GF-D8 (cell line): ENCODE results near the gene SAFB.
A peak's percentile ranks its signal among the peaks of the same experiment; 100 is the strongest.
"Not testable (repeated sequence)": the region's sequence is repeated elsewhere in the genome, so short reads cannot be mapped to it uniquely, and the experiment has no call there.

Source experiments
- DNase-seq: peaks from one replicate; lab custom pipeline; 2025; lab: John Stamatoyannopoulos, UW

The SAFB gene

DNA sequence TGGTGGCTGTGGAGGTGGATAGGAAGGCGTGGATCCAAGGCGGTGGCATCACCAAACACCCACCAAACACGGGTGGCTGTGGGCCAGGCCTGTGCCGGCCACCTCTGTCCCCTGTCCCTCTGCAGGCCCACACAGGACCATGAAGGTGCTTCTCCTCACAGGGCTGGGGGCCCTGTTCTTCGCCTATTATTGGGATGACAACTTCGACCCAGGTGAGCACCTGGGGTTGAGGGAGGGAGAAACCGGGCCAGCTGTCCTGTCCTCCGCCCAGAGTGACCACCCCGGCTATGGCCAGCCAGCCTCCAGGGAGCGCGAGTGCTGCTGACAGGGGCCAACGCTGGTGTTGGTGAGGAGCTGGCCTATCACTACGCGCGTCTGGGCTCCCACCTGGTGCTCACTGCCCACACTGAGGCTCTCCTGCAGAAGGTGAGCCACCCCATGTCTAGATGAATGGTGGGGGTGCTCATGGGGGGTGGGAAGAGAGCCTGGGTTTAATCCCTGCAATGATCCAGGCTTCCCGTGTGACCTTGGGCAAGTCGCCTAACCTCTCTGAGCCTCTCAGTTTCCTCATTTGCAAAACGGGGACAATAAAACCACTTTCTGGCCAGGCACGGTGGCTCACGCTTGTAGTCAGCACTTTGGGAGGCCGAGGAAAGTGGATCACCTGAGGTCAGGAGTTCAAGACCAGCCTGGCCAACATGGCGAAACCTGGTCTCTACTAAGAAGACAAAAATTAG, 62.0 kb downstream of the SAFB start:
- DNase-seq: no peak

DNA sequence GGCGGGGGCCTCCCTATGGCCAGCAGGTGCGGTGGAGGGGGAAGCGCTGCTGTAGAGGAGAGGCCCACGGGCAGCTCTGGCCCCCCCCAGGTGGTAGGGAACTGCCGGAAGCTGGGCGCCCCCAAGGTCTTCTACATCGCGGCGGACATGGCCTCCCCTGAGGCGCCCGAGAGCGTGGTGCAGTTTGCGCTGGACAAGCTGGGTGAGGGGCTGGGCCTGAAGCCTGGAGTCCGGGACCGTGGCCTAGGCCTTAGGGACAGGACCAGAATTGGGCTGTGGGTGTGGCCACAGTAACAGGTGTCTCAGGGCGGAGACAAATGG, 63.4 kb downstream of the SAFB start:
- DNase-seq: no peak

DNA sequence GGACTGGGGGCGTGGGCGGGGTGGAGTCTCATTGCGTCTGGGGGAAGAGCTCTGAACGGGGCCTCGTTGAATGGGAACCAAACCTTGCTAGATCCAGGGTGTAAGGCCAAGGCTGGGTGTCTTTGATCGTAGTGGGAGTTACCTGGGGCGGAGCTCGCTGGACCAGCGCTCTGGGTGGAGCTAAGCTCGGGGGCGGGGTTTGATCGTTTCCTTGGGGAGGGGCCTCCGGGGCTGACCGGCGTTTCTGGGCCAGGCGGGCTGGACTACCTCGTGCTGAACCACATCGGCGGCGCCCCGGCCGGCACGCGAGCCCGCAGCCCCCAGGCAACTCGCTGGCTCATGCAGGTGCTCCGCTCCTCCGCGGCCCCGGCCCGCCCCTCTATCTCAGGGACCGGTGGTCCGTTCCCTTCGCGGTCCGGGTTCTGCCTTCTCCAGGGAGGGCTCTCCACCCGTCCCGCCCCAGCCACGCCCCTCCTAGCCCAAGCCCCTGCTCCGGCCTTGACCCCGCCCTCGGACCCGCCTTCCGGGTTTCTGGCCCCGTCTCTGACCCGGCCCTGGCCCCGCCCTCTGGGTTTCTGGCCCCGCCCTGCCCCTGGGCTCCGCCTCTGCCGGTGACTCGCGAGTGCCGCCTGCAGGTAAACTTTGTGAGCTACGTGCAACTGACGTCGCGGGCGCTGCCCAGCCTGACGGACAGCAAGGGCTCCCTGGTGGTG, 63.9 kb downstream of the SAFB start:
- DNase-seq: peak; percentile 70

DNA sequence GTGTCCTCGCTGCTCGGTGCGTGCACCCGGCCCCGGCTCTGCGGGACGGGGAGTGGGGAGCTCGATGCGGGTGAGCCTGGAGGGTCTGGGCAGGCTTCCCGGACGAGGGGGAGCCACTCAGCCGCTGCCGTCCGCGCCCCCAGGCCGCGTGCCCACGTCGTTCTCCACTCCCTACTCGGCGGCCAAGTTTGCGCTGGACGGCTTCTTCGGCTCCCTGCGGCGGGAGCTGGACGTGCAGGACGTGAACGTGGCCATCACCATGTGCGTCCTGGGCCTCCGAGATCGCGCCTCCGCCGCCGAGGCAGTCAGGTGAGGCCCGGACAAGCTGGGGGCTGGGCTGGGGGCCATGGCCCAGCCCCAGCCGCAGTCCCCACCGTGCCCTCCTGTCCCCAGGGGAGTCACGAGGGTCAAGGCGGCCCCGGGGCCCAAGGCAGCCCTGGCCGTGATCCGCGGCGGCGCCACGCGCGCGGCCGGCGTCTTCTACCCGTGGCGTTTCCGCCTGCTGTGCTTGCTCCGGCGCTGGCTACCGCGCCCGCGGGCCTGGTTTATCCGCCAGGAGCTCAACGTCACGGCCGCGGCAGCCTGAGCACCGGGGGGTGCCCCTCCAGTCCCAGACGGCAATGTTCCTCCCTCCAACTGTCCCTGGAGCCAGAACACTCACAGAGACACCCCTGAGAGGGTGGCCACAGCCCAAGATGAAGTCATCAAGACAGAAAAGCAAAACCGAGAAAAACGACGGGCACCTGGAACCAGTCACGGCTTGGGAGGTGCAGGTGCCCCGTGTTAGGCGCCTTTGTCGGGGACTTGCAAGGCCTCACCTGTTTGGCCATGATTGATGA, 64.7 kb downstream of the SAFB start:
- DNase-seq: no peak

DNA sequence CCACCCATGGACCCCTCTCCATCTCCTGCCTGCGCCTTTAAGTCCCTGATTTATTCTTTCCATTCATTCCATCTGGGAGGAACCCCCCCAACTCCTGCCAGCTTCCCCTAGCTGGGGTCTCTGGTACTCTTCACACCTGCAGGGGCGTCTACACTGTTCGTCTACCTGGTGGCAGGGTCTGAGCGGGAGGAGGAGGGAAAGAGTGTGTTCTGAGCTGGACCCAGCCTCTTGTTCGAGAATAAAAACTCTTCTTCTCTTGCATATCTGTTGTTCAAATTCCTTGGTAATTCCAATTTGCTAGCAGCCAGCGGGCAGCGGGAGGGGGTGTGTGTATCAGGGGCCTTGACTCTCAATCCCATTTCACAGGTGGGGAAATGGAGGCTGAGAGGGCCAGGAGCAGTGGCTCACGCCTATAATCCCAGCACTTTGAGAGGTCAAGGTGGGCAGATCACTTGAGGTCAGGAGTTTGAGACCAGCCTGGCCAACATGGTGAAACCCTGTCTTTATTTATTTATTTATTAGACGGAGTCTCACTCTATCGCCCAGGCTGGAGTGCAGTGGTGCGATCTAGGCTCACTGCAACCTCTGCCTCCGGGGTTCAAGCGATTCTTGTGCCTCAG, 65.5 kb downstream of the SAFB start:
- DNase-seq: not testable (repeated sequence)

DNA sequence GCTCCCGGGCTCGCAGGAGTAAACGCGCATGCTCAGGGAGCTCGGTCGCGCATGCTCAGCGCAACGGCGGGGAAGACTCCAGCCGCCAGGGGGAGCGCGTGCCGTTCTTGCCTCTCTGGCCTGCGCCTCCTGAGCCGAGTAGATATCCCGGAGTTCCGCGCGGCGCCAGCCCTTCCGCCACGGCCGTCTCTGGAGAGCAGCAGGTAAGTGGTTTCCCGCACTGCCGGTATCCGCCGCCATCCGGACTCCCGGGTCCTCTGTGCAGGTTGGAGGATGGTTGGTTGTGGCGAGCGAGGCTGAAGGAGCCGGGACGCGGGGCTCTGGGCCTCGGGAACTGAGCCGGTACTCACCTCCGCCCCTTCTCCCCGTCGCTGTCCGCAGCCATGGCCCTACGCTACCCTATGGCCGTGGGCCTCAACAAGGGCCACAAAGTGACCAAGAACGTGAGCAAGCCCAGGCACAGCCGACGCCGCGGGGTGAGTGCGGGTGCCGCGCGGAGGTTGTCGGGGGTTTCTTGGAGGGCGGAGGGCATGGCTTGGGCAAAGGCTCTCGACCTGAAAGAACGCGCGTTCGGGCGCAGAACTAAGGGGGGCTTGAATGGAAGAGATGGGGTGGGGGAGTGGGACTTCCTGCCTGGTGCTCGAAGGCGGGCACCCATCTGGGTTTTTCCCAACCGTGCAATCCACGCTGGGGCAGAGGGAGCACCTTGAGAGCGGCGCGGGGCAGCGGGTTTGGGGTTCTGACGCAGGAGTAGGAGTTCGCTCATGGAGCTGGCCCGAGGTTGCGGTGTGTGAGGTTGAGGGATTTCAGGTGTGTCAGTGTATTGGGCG, 67.5 kb downstream of the SAFB start, which contains the start of gene RPL36:
Gene RPL36, plus strand, starts transcription at position 171 of the 830 bp plus-strand sequence. Its CDS starts 213 bp downstream, at position 384.
- peak; percentile 85 for DNase-seq

DNA sequence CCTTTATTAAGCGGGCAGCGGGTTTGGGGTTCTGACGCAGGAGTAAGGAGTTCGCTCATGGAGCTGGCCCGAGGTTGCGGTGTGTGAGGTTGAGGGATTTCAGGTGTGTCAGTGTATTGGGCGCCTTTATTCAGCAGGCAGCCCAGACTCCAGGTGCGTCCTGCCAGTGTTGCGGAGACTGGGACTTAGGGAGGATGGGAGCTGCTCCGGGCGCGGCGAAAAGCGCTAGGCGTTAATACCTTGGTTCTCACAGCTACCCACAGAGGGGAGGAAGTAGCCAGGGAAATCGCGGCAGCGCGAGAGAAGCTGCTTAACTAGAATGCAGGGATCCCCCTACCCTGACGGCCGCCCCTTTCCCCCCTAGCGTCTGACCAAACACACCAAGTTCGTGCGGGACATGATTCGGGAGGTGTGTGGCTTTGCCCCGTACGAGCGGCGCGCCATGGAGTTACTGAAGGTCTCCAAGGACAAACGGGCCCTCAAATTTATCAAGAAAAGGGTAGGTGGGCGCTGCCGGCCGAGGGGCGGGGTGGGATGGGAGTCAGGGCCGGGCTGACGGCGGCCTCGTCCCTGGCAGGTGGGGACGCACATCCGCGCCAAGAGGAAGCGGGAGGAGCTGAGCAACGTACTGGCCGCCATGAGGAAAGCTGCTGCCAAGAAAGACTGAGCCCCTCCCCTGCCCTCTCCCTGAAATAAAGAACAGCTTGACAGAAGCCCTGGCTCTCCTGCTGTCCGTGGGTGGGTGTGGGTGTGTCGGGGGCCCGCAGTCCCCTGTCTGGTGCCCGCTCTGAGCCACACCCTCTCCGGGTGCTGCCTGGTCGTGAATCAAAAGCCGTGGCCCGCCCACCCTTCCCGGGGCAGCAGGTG, 68.3 kb downstream of the SAFB start:
- DNase-seq: no peak

DNA sequence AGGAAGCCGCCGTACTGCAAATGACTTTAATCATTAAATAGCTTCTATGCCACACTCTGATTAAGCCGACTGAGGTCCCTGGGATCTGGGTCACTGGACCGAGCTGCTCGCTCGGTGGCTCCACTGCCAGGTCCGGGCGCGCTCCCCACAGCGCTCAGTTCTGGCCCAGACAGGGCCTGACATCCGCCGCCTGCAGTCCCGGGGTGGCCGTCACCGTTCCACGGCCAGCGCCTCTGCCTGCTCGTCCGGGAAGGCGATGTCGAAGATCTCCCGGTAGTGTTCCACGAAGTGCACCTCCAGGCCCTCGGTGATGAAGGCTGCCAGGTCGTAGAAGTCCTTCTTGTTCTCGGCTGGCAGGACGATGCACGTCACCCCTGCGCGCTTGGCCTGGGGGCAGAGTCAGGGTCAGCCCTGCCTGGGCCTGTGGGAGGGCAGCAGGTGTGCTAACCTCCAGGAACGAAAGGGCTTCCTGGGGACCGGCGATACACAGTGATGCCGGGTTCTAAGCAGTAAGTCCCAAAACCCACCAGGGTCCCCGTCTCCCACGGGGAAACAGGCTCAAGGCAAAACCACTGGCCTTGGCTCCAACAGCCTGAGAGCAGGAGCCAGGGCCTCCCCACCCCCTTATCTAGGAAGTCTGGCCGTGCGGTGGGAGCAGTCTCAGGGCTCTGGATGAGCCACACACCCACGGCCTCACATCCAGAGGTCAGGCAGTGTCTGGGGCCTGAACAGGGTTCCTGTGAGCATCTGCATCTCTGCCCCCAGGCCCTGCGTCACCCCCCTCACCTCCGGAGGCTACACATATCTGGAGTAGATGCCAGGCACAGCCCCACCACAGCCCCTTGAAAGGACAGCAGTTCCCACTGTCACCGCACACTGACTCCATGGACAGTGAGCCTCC, 69.2 kb downstream of the SAFB start:
- no peak for DNase-seq

DNA sequence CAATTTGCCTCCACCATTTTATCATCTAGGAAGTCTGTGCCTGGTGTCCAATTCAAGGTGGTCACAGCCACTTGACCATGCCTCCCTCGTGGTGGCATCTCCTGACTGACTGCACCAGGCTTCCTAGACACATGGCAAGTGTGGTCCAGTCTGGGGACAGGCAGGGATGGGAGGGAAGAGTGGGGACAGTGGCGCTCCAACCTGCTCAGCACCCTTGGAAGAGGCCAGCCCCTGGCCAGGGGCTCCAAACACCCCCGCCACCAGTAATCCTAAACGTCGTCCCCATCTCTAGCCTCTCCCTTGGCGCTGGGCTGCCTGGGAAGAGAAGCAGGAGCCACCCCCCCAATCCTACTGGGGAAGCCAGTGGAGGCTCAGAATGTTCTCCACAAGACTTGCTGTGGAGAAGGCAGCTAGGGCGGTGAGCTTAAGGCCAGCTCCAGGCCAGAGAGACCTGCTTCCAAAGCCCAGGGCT, 69.9 kb downstream of the SAFB start:
- DNase-seq: no peak

DNA sequence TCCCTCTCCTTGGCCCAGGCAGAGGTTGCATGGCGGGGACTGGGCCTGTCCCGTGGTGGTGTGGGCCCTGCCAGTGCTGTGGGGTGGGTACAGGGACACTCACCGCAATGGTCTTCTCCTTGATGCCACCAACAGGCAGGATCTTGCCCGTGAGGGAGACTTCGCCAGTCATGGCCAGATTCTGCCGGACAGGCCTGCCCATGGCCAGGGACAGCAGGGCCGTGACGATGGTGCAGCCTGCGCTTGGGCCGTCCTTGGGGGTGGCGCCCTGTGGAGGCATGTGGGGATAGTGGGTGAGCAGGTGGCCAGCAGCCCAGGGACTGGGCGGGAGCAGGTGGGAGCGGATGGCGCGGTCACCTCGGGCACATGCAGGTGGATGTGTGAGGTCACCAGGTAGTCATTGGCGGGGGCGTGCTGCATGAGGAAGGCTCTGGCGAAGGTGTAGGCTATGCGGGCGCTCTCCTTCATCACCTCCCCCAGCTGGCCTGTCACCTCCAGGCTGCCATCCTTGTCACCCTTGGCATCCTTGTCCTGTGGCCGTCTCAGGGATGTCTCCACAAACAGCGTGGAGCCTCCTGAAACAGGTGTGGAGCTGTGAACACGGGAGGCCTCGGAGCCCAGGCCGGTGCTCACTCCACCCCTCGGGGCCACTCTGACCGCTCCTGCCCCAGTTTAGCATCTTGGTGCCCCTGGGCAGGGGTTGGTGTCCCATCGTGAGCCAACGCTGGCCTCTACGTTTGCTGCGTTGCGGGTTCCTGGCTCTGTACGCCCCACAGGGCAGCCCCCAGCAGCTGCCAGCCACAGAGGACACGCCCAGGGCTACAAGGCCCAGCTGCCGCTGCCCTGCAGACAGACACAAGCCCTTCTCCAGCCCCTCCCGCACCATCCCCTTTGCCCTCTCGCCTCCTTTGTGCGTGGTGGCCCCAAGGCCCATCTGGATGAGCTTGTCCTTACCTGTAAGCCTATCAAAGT, 70.6 kb downstream of the SAFB start:
- DNase-seq: no peak

DNA sequence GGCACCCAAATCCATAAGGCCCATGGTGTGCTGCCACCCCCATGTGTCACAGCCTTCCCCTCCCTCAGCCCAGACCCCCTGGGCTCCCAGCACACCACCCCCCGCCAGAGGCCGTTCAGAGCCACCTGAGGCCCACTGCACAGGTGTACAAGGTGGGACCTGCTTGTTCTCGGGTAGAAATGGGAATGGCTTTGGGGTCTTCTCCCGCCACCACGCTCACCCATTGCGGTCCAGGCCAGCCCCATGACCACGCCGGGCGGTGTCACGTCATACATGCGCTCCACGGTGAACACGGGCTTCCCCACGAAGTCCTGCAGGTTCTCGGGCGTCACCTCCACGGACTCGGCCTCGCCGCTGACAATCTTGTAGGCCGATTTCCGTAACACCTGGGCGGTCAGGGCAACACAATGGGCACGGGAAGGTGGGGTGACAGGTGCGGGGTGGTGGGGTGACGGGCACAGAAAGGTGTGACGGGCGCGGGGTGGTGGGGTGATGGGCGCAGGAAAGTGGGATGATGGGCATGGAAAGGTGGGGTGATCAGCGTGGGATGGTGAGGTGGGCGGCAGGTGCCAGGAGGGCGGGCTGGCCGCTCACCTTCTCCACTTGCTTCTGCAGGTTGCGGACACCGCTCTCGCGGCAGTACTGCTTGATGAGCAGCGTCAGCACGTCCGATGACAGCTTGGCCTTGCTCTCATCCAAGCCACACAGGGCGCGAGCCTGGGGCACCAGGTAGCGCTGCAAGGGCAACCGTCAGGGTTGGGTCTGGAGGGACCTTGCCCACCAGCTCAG, 71.5 kb downstream of the SAFB start:
- no peak for DNase-seq

DNA sequence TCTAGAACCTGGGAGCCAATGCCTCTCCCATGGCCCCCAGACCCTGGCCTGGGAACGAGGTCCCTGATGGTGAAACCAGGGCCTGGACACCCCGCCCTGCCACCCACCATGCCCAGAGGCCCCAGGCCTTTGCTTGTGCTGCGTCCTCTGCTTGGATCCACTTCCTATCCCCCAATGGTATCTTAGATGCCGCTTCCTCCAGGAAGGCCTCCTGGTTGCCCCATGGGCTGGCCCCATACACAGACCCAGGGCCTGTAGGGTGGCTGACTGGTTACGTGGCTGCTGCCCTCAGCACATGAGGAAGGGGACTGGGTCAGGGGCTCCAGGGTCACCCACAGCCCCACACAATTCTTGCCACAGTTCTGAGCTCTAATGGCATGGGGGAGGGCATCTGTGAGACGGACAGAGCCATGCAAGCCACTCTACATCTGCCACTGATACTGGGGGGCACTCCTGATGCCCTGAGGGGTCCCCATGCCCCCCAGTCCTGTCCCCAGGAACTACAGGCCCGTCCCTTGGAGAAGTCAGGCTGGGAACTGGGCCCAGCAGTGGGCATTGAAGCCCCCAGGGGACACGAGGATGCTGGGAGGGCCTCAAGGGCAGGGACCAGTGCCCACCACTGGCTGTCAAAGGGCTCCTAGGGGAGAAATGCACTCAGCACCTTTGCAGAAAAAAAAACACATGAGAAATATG, 72.2 kb downstream of the SAFB start:
- DNase-seq: no peak

DNA sequence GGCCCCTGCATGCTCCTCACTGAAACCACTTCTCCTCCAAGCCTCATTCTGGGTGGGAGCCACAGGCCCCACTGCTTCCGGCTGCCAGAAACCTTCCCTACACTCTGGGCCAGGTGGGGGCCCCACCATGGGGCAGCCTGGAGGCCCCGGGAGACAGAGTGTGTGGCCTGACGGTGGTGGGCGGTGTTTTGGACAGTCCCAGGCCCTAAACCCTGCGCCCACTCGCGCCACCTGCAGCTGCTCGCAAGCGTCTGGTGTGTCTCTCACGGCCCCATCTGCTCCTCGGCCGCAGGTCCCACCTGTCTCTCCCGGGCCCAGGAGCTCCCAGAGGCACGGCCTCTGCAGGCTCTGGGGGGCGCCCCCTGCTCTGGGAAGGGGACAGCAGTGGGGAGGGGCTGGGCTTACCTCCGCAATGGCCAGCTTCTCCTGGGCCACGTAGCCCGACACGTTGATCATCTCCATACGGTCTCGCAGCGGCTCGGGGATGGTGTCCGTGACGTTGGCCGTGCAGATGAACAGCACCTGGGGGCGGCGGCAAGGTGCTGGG, 72.8 kb downstream of the SAFB start:
- no peak for DNase-seq

DNA sequence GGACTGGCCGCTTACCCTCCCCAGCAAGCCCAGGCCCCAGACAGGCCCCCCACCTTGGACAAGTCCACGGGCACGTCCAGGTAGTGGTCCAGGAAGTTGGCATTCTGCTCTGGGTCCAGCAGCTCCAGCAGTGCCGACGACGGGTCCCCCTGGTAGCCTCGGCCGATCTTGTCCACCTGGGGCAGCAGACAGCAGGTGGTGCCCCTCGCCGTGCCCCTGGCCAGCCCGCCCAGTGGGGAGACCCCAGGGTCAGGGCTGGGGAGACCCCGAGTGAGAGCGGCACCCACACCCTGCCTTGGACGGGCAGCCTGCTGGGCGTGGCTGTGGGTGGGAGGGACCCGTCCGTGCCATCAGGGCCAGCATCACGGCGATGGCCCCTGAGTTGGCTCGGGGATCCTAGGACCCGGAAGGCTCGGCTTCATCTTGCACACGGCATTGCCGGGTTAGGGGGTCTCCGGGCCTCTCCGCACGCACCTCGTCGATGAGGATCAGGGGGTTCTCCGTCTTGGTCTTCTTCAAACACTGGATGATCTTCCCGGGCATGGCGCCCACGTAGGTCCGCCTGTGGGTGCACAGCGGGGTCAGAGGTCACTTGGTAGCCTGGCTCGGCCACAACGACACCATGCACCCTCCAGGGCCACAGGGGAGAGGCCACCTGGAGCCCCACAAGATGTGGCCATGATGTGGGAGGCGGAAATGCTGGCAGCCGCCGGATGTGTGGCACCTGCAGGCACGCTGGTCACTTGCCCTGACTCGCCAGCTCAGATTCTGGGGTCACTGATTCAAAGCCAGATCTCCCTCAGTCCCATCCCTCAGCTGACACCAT, 73.5 kb downstream of the SAFB start:
- DNase-seq: no peak
